Right ventricle myocardium inferior (tissue), 1 donor: ENCODE measurements around the gene CHAT. TPM values are rescaled to one million over a fixed set of nuclear protein-coding genes. Genes with fewer than 3 reads are reported as not detected.
A peak's percentile ranks its signal among the peaks of the same experiment; 100 is the strongest.
"Not testable (repeated sequence)": the region's sequence is repeated elsewhere in the genome, so short reads cannot be mapped to it uniquely, and the experiment has no call there.

Source experiments
- ATAC-seq: fragments of 200-7000 bp; cut with Tn5 transposase; one replicate; pipeline ENCODE4 v1.9.1; 2020; ENCODE audit warnings: mild to moderate bottlenecking, moderate library complexity
- DNase-seq: peaks from one replicate; pipeline ENCODE4 v3.0.0; 2021; ENCODE audit errors: missing footprints
- intact Hi-C: fragments of 100-400 bp; cut with DNase I; formaldehyde crosslinking; loops from one replicate; pipeline ENCODE4 v1.11.0; 2022
- total RNA-seq: library from RNA; stranded (reverse); fragmentation: NEBNext Ultra II Directional; extraction: Animal tissue kit (Norgen Biotek cat#: 25700); gene quantifications from one replicate; pipeline ENCODE4 v1.2.1, GENCODE V29; 2021
- donor health status: DM: no; HTN: yes; CAD: no; lungs with severe emphysema.

Gene CHAT
- total RNA-seq, 1 donor from 2014 or later, result not detected

GRCh38 chr10:49662169-49662830 lies 48.5 kb downstream of the CHAT start:
- no peak for ATAC-seq
- intact Hi-C loops, result no loop called here
- no peak for DNase-seq

DNA sequence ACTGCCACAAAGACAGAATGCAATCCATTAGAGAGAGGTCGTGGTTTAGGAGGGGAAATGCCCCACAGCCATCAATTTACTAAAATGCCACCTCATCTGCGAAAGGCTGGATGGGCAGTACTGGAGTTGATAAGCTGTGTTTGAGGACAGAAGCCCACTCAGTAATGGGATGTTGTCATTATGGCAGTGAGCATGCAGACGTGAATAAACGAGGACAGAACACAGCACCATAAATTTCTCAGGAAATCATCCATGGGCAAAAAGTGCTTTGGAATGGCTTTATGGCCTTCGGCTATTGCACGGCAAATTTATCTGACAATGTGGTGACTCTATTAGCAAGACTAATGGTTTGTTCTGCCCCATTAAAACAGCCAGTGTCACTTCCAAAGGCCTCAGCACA lies 49.8 kb downstream of the CHAT start:
- intact Hi-C loops, result no loop called here
- ATAC-seq, result no peak
- DNase-seq, result no peak

DNA sequence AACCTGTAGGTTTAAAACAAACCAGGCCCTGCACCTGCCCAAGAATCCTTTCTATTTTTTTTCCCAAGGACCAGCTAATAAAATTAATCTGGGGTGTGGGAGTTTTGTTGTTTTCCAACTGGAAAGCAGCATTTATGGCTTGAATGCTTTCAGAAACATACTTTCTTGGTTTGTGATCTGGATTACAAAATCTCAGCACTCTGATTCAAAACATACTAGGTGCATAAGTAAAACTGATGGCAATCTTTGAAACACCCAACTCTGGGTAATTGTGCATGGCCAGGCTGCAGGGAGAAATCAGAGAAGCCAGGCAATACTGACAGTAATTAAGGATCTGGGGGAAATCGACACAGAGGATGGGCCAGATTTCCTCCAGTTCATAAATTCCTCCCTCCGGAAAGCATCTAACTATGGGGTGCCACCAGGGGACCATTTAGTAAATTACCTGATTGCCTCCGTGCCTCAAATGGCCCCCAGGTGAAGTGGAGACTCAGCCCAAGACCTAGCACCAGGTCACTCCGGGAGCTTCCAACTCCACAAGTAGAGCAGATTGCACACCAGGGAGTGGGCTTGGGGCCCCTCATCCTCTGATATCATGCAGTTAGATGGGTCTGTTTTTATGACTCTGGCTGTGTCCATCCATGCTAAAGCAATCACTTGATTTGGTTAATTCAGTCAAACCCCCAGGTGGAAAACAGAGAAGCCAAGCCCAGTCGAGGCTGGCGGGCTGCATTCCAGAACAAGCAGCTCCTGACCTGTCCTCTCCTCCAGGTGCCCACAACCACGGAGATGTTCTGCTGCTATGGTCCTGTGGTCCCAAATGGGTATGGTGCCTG lies 50.4 kb downstream of the CHAT start:
- ATAC-seq (no peak), DNase-seq (no peak)
- intact Hi-C loops, result no loop called here

DNA sequence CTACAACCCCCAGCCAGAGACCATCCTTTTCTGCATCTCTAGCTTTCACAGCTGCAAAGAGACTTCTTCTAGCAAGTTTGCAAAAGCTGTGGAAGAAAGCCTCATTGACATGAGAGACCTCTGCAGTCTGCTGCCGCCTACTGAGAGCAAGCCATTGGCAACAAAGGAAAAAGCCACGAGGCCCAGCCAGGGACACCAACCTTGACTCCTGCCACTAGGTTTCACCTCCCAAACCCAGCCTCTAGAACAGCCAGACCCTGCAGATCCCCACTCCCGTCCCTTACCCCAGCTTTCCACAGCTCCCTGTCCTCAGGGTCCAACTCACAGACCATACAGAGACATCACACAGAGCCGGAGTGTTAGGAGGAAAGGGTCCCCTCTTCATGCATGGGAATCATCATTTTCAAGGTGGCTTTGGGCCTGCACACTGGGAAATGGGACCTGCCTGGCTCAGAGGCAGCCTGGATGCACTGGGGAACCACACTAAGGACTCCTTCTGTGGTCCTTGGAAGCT lies 51.1 kb downstream of the CHAT start:
- DNase-seq, result no peak
- intact Hi-C loops, result no loop called here
- ATAC-seq, result no peak

DNA sequence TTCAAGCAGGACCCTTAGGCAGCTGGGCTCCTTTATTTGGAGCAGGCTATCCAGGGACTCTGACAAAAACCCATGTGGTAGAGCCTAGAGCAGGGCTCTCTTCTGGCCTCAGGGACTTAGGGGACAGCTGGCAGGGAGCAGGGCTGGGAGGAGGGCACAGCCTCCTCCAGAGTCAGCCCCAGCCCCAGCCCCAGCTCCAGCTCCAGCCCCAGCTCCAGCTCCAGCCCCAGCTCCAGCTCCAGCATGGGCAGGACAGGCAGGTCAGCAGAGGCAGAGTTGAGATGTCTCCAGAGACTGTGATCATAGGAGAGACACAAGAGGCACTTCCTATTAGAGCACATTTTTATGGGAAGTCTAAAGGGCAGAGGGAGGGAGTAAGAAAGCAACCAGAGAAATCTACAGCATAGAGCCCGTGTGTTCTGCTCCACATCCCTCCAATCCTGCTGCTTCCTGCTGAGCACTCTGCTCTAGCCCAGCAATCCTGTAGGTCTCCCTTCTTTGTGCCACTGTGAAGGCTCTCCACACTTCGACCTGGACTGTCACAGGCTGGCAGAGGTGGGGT lies 52.3 kb downstream of the CHAT start:
- no peak for DNase-seq
- no peak for ATAC-seq
- intact Hi-C loops, result no loop called here

DNA sequence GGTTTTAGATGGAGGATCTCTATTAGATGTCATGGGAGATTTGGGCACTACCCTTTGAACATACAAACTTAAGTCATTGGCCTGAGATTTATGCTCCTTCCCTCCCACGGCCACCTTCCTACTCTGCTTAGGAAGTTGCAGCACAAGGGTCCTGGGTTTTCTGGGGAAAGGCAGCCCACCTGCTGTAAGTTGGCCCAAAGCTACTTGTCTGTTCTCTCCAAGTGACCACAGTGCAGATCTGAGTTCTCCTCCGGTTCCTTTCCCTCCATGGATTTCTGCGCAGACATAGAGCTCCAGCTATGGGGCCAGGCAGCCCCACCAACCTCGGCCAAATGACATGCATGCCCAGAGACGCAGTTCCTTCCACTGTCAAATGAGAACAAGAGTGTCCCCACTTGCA lies 52.8 kb downstream of the CHAT start:
- ATAC-seq (no peak), DNase-seq (no peak)
- intact Hi-C loops, result no loop called here

DNA sequence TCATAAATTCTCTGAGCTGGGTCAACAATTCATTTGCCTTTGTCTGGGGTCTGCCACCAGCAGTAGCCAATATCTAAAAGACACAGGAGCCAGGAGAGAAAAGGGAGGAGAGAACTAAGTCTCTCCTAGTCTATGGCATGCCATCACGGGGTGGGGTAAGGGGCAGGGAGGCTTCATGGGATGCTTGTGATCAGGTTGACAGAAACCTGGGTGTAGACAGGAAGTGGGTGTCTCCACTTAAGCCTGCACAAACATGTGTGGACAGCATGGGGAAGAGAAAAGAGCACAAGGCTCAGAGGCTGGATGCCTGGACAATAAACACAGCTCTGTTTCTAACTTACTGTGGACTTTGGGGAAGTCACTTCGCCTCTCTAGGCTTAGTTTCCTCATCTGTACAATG lies 54.2 kb downstream of the CHAT start:
- ATAC-seq (no peak), DNase-seq (no peak)
- intact Hi-C loops, result no loop called here

DNA sequence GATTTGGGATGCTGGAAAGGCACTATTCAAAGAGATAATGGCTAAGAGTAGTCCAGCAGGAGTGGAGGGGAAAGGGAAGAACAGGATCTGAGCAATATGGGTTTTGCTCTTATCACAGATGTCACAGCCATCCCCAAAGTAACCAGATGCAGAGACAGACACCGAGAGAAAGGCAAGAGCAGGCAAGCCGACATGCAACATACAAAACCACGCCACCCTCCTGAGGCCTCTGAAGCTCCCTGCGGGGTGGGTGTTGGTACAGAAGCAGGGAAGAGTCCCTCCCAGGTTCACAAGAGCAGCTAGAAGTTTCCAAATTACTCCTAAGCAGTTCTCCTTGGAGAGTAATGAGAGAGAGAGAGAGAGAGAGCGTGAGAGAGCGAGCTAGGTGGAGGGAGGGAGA lies 54.8 kb downstream of the CHAT start:
- ATAC-seq, result no peak
- intact Hi-C loops, result no loop called here
- no peak for DNase-seq

DNA sequence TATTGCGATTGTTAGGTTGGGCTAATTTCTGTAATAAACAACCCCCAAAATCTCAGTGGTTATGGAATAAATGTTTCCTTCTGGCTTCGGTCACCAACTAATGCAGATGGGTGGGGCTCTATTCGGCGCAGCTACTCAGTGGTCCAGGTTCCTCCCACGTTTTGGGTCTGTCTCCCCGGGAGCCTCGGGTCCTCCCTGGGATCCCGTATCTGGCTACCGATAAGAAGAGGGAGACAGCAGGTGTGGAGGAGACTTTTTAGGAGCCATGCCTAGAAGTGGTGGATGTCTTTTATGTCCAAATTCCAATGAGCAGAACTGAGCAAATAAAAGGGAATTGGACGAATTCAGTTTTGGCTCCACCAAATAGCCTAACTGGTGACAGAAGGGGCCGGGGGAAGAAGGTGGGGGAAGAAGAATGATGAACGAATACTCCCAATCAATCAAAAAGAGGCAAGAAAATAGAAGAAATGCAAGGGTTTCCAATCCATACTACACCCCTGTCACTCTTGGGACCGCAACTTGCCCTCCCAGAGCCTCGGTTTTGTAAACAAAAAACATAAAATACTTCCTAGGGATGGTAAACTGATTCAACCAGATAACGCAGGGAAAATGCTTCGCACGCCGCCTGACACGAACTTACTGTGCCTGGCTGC lies 65.1 kb downstream of the CHAT start:
- intact Hi-C loops, result no loop called here
- no peak for DNase-seq
- ATAC-seq, result no peak

GRCh38 chr10:49679480-49679893 lies 65.7 kb downstream of the CHAT start, which contains the start of gene C10orf53:
TSS of gene C10orf53 (plus strand) at chr10:49679651. CDS start at chr10:49679698, 47 bp downstream.
- peak; percentile 48 for ATAC-seq
- intact Hi-C loops, result no loop called here
- no peak for DNase-seq

- ATAC-seq, intact Hi-C loops, DNase-seq: not testable (repeated sequence)
These were observed 68.6 kb downstream of the CHAT start for GRCh38 chr10:49682449-49682848.

- DNase-seq, result no peak
- intact Hi-C loops, result no loop called here
- no peak for ATAC-seq
These were observed 69.0 kb downstream of the CHAT start for GRCh38 chr10:49682879-49683278.

- ATAC-seq (no peak), DNase-seq (no peak)
- intact Hi-C loops, result no loop called here
These were observed 72.8 kb downstream of the CHAT start for GRCh38 chr10:49686651-49687050.

- ATAC-seq, result no peak
- intact Hi-C loops, result no loop called here
- no peak for DNase-seq
These were observed 74.5 kb downstream of the CHAT start for GRCh38 chr10:49688261-49688846.

- no peak for ATAC-seq
- intact Hi-C loops, result no loop called here
- DNase-seq, result no peak
These were observed 75.1 kb downstream of the CHAT start for GRCh38 chr10:49688920-49689319.

- DNase-seq (no peak), ATAC-seq (no peak)
- intact Hi-C loops, result no loop called here
These were observed 76.2 kb downstream of the CHAT start for GRCh38 chr10:49689882-49690510.

GRCh38 chr10:49690698-49691356 lies 77.0 kb downstream of the CHAT start:
- DNase-seq (no peak), ATAC-seq (no peak)
- intact Hi-C loops, result no loop called here

GRCh38 chr10:49691588-49691987 lies 77.8 kb downstream of the CHAT start:
- intact Hi-C loops, result no loop called here
- ATAC-seq, result no peak
- DNase-seq, result no peak
